ENCODE data around the gene BRSK2.

GRCh38 chr11:1341928-1342524 lies 47.7 kb upstream of the BRSK2 start:
- TF ChIP-seq PKNOX1 (IDR thresholded peaks at IDR 0.05) (no peak), SP1 (IDR thresholded peaks at IDR 0.05) (no peak), LEF1 (IDR thresholded peaks at IDR 0.05; ENCODE audit: borderline replicate concordance) (no peak), BHLHE40 (IDR thresholded peaks at IDR 0.05; ENCODE audit: borderline replicate concordance) (no peak), FOXA1 (IDR thresholded peaks at IDR 0.05) (no peak), L3MBTL2 (conservative IDR thresholded peaks at IDR 0.05) (no peak), ELF4 (IDR thresholded peaks at IDR 0.05) (no peak), FOXK2 (IDR thresholded peaks at IDR 0.05) (no peak)
